Tibial nerve (tissue), 4 donors: ENCODE data around the gene WDR37.

ENCODE experiments used
- EP300 ChIP-seq, 2 donors: sonication (generic); formaldehyde crosslinking; IDR thresholded peaks; one replicate each; pipeline ENCODE4 v1.6.1; 2017; ENCODE audit warnings: antibody characterized with exemption in 2 of 2, mild to moderate bottlenecking in 1 of 2
- POLR2A ChIP-seq, 2 donors: fragments of 450-650 bp; IDR thresholded peaks; one replicate each; pipeline ENCODE4 v1.6.1; 2017; ENCODE audit warnings: antibody characterized with exemption in 2 of 2, mild to moderate bottlenecking in 2 of 2, moderate library complexity in 2 of 2
- TF ChIP-seq, protein P1 (sequence below), 5 experiments: fragments of 200-600 bp in 3 of 5; fragments of 450-650 bp in 2 of 5; sonication (generic) in 3 of 5; IDR thresholded peaks; one replicate each; pipeline ENCODE4 v1.5.1; 2016 to 2019; ENCODE audit warnings: antibody characterized with exemption in 5 of 5, mild to moderate bottlenecking in 3 of 5, moderate library complexity in 2 of 5

- TF ChIP-seq, protein P1, sequence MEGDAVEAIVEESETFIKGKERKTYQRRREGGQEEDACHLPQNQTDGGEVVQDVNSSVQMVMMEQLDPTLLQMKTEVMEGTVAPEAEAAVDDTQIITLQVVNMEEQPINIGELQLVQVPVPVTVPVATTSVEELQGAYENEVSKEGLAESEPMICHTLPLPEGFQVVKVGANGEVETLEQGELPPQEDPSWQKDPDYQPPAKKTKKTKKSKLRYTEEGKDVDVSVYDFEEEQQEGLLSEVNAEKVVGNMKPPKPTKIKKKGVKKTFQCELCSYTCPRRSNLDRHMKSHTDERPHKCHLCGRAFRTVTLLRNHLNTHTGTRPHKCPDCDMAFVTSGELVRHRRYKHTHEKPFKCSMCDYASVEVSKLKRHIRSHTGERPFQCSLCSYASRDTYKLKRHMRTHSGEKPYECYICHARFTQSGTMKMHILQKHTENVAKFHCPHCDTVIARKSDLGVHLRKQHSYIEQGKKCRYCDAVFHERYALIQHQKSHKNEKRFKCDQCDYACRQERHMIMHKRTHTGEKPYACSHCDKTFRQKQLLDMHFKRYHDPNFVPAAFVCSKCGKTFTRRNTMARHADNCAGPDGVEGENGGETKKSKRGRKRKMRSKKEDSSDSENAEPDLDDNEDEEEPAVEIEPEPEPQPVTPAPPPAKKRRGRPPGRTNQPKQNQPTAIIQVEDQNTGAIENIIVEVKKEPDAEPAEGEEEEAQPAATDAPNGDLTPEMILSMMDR (IDR thresholded peaks at IDR 0.05) = no peak
- TF ChIP-seq POLR2A (IDR thresholded peaks at IDR 0.05) (no peak), EP300 (IDR thresholded peaks at IDR 0.05) (no peak)
Measured at GRCh38 chr10:1006573-1006972, 49.6 kb upstream of the WDR37 start.
